ENCODE measurements around the gene GPC2. TPM values are rescaled to one million over a fixed set of nuclear protein-coding genes. Genes with fewer than 3 reads are reported as not detected.

Gene GPC2
- total RNA-seq, 1 experiment from 2014 or later, result 17.9 TPM

DNA sequence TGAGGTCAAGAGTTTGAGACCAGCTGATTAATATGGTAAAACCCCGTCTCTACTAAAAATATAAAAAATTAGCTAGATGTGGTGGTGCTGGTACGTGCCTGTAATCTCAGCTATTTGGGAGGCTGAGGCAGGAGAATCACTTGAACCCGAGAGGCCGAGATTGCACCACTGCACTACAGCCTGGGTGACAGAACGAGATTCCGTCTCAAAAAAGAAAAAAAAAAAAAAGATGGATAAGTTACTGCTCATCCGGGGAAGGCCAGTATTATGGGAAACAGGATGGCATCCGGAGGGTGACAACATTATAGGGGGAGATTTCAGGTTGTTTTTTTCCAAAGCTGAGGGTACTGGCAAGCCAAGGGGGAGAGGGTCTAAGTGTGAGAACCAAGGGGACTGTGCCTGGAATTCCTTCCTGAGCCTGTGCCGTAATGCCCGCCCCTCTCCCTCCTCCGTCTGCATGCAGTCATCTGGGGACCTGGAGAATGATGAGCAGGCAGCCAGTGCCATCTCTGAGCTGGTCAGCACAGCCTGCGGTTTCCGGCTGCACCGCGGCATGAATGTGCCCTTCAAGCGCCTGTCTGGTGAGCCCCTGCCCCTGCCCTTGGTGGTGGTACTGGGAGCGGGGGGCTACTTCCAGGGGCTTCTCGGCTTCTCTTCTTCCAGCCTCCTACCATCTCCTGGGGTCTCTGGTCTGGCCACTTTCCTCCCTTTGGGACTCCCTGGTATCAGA is 24.1 kb downstream of the GPC2 start:
- CTCF ChIA-PET, result no interaction called here
- BruUV-seq (replicated peaks), result no TSS peak
- no peak for TF ChIP-seq FOSL1 (IDR thresholded peaks at IDR 0.05; ENCODE audit: low read depth)
- TF ChIP-seq SP1 (IDR thresholded peaks at IDR 0.05; ENCODE audit: low read depth), result no peak
- no peak for TF ChIP-seq CEBPB (IDR thresholded peaks at IDR 0.05; ENCODE audit: low read depth)
- TF ChIP-seq CBX3 (IDR thresholded peaks at IDR 0.05; ENCODE audit: low read depth), result no peak
- no peak for TF ChIP-seq MAX (IDR thresholded peaks at IDR 0.05)
- no peak for TF ChIP-seq EZH2 (IDR thresholded peaks at IDR 0.05)
- TF ChIP-seq EGR1 (IDR thresholded peaks at IDR 0.05; ENCODE audit: low read depth), result no peak
- no peak; the same call in 1 of the 2 replicates for TF ChIP-seq POLR2AphosphoS5 (IDR thresholded peaks at IDR 0.05; ENCODE audit: low read depth, low read length)
- TF ChIP-seq ZBTB33 (IDR thresholded peaks at IDR 0.05; ENCODE audit: extremely low read depth, insufficient replicate concordance, low read length), result no peak
- no peak for TF ChIP-seq POLR2A (IDR thresholded peaks at IDR 0.05; ENCODE audit: borderline replicate concordance, extremely low read depth, insufficient read depth, insufficient read length)
- no peak for TF ChIP-seq YY1 (IDR thresholded peaks at IDR 0.05; ENCODE audit: extremely low read depth, insufficient replicate concordance, low read depth, low read length)
- no peak for TF ChIP-seq EZH2phosphoT487 (IDR thresholded peaks at IDR 0.05; ENCODE audit: borderline replicate concordance)
- TF ChIP-seq, protein P1, sequence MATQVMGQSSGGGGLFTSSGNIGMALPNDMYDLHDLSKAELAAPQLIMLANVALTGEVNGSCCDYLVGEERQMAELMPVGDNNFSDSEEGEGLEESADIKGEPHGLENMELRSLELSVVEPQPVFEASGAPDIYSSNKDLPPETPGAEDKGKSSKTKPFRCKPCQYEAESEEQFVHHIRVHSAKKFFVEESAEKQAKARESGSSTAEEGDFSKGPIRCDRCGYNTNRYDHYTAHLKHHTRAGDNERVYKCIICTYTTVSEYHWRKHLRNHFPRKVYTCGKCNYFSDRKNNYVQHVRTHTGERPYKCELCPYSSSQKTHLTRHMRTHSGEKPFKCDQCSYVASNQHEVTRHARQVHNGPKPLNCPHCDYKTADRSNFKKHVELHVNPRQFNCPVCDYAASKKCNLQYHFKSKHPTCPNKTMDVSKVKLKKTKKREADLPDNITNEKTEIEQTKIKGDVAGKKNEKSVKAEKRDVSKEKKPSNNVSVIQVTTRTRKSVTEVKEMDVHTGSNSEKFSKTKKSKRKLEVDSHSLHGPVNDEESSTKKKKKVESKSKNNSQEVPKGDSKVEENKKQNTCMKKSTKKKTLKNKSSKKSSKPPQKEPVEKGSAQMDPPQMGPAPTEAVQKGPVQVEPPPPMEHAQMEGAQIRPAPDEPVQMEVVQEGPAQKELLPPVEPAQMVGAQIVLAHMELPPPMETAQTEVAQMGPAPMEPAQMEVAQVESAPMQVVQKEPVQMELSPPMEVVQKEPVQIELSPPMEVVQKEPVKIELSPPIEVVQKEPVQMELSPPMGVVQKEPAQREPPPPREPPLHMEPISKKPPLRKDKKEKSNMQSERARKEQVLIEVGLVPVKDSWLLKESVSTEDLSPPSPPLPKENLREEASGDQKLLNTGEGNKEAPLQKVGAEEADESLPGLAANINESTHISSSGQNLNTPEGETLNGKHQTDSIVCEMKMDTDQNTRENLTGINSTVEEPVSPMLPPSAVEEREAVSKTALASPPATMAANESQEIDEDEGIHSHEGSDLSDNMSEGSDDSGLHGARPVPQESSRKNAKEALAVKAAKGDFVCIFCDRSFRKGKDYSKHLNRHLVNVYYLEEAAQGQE (IDR thresholded peaks at IDR 0.05; ENCODE audit: low read depth), result no peak
- no peak for TF ChIP-seq CTCF (IDR thresholded peaks at IDR 0.05 in 2 of 3, conservative IDR thresholded peaks at IDR 0.05 in 1 of 3; ENCODE audit: borderline replicate concordance in 1 of 3, insufficient read depth in 1 of 3, low read depth in 2 of 3, low read length in 2 of 3)
- TF ChIP-seq ELF1 (IDR thresholded peaks at IDR 0.05; ENCODE audit: borderline replicate concordance, low read depth), result no peak
- no peak for TF ChIP-seq ATF3 (IDR thresholded peaks at IDR 0.05)
- H3K27ac ChIP-seq (ENCODE audit: low read depth, low read length), result no peak overlapping the region
- H3K9me3 ChIP-seq (ENCODE audit: control insufficient read depth in 1 of 2, insufficient read depth in 1 of 2, low read depth in 1 of 2, low read length in 2 of 2), result no peaks in the 10 kb centered on the region
- intact Hi-C loops (cut with micrococcal nuclease), result no loop called here
- no peaks in the 10 kb centered on the region for H3K27me3 ChIP-seq (ENCODE audit: insufficient read depth, low read length)
- H3K4me1 ChIP-seq (ENCODE audit: control insufficient read depth in 1 of 2, insufficient read depth in 2 of 2, low read length in 2 of 2), result peaks cover 14 to 31% of the 10 kb centered on the region in 2 experiments
- POLR2A ChIA-PET, result no interaction called here
- RAD21 ChIA-PET (ENCODE audit: low non-redundant PET in 1 of 2, low total read pairs in 2 of 2, uncharacterized antibody in 2 of 2, unreplicated experiment in 2 of 2), result no interaction called here
- no peak overlapping the region for H2AFZ ChIP-seq (ENCODE audit: low read depth, low read length, poor library complexity, severe bottlenecking)
- DNase-seq (ENCODE audit: low read depth, low spot score) (no peak), ATAC-seq (no peak)
- H3K9ac ChIP-seq (ENCODE audit: low read length), result no peak overlapping the region
- H3K79me2 ChIP-seq (ENCODE audit: insufficient read depth, low read length), result peaks cover 43% of the 10 kb centered on the region
- H3K36me3 ChIP-seq (ENCODE audit: control insufficient read depth in 1 of 2, insufficient read depth in 2 of 2, low read length in 2 of 2), result peaks cover 14 to 16% of the 10 kb centered on the region in 2 experiments; a peak in 3 of 4 replicates
- H3K9me2 ChIP-seq (ENCODE audit: insufficient read depth), result no peaks in the 10 kb centered on the region
- no peak overlapping the region for H3K4me2 ChIP-seq (ENCODE audit: low read length)
- no peak overlapping the region for H3K4me3 ChIP-seq (replicated peaks in 1 of 2; ENCODE audit: low read depth in 1 of 2, low read length in 2 of 2)
- no peaks in the 10 kb centered on the region for H4K20me1 ChIP-seq (ENCODE audit: insufficient read depth)

All from HCT116 (cell line).